Measurements from ENCODE around the gene COQ7. TPM values are rescaled to one million over a fixed set of nuclear protein-coding genes. Genes with fewer than 3 reads are reported as not detected.

COQ7 gene
- total RNA-seq: 14.4 and 16.5 TPM in 2 replicates

GRCh38 chr16:19067349-19068236 lies at the start of gene COQ7:
Gene COQ7, plus strand, starts transcription at chr16:19067614. Its CDS starts 51 bp downstream, at chr16:19067665.
- intact Hi-C loops (cut with micrococcal nuclease): loop anchor here (1.0 to 5.0 kb wide), 5 partner anchors 47 to 488 kb away; partner anchors contain the start of genes ARL6IP1, CCP110, SMG1 and VPS35L

- intact Hi-C loops (cut with micrococcal nuclease): no loop called here
These were observed 46.7 kb upstream of the COQ7 start for GRCh38 chr16:19020689-19021088.

- intact Hi-C loops (cut with micrococcal nuclease): no loop called here
These were observed 45.7 kb upstream of the COQ7 start for GRCh38 chr16:19021747-19022146.

GRCh38 chr16:19027416-19027815 lies 40.0 kb upstream of the COQ7 start:
- intact Hi-C loops (cut with micrococcal nuclease): no loop called here

- intact Hi-C loops (cut with micrococcal nuclease): no loop called here
These were observed 37.4 kb upstream of the COQ7 start for GRCh38 chr16:19029980-19030379.

GRCh38 chr16:19031738-19032137 lies 35.7 kb upstream of the COQ7 start:
- intact Hi-C loops (cut with micrococcal nuclease): no loop called here

- intact Hi-C loops (cut with micrococcal nuclease): no loop called here
These were observed 33.7 kb upstream of the COQ7 start for GRCh38 chr16:19033761-19034160.

- intact Hi-C loops (cut with micrococcal nuclease): no loop called here
These were observed 27.0 kb upstream of the COQ7 start for GRCh38 chr16:19040400-19040799.

GRCh38 chr16:19044769-19045168 lies 22.6 kb upstream of the COQ7 start:
- intact Hi-C loops (cut with micrococcal nuclease): no loop called here

GRCh38 chr16:19046062-19046461 lies 21.4 kb upstream of the COQ7 start:
- intact Hi-C loops (cut with micrococcal nuclease): no loop called here

- intact Hi-C loops (cut with micrococcal nuclease): no loop called here
These were observed 4.7 kb upstream of the COQ7 start for GRCh38 chr16:19062706-19063105.

- intact Hi-C loops (cut with micrococcal nuclease): loop anchor here (1.0 to 5.0 kb wide), 4 partner anchors 140 to 488 kb away; partner anchors contain the start of genes ARL6IP1, CCP110, SMG1 and VPS35L
These were observed 446 bp upstream of the COQ7 start for GRCh38 chr16:19066988-19067348.

GRCh38 chr16:19068237-19068815 lies 912 bp downstream of the COQ7 start:
- intact Hi-C loops (cut with micrococcal nuclease): loop anchor here (1.0 to 5.0 kb wide), 2 partner anchors 46 to 141 kb away; partner anchors contain the start of gene SMG1

GRCh38 chr16:19071811-19072777 lies 4.7 kb downstream of the COQ7 start:
- intact Hi-C loops (cut with micrococcal nuclease): no loop called here

- intact Hi-C loops (cut with micrococcal nuclease): no loop called here
These were observed 5.9 kb downstream of the COQ7 start for GRCh38 chr16:19073344-19073743.

GRCh38 chr16:19073863-19074262 lies 6.4 kb downstream of the COQ7 start:
- intact Hi-C loops (cut with micrococcal nuclease): no loop called here

GRCh38 chr16:19075511-19075910 lies 8.1 kb downstream of the COQ7 start:
- intact Hi-C loops (cut with micrococcal nuclease): no loop called here

- intact Hi-C loops (cut with micrococcal nuclease): no loop called here
These were observed 10.5 kb downstream of the COQ7 start for GRCh38 chr16:19077879-19078278.

- intact Hi-C loops (cut with micrococcal nuclease): loop anchor here (10.0 kb wide), 1 partner anchor 421 kb away; no protein-coding TSS in a partner anchor
These were observed 16.3 kb downstream of the COQ7 start for GRCh38 chr16:19083670-19084069.

GRCh38 chr16:19084139-19084538 lies 16.7 kb downstream of the COQ7 start:
- intact Hi-C loops (cut with micrococcal nuclease): loop anchor here (10.0 kb wide), 1 partner anchor 421 kb away; no protein-coding TSS in a partner anchor

- intact Hi-C loops (cut with micrococcal nuclease): loop anchor here (10.0 kb wide), 1 partner anchor 420 kb away; no protein-coding TSS in a partner anchor
These were observed 17.5 kb downstream of the COQ7 start for GRCh38 chr16:19084879-19085278.

Measured in T-helper 2 cell treated with Interferon-gamma antibody and Interleukin-4, amounts not matched to agents 100 ng/mL and 5 ng/mL, for 36 hours (primary cell).